Hippocampal formation (tissue), 2 donors: ENCODE data around the gene SIRPA.

Experiments
- DNase-seq, 2 donors: peaks; one replicate each; lab custom pipeline; 2025; lab: John Stamatoyannopoulos, UW

SIRPA gene

DNA sequence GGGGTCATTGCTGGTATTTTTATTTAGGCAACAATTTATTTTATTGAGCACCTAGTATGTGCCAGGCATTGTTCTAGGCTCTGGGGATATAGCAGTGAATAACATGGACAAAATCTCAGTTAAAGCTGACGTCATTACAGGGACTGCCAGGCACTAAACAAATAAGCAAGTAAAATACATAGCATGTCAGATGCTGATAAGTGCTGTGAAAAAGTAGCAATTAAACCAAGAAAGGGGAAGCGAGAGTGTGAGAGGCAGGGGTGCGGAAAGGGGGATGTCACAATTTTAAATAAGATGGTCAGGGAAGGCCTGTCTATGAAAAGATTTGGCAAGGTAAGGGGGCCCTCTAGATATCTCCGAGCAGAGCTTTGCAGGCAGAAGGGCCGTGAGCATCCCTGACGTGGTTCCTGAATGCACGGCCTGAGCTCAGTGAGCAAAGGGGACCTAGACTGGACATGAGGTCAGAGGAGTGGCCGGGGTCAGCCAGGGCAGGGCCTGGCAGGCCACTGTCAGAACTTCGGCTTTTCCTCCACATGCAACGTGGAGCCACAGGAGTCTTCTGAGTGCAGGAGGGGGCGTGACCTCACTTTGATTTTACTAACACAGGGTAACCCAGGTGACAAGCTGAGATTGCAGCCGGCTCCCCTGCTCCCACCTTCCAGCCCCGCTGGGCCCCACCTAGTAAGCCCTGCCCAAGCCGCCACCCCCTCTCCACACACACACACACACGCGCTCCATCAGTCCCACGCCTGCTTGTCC, 24.2 kb upstream of the SIRPA start:
- no peak for DNase-seq

DNA sequence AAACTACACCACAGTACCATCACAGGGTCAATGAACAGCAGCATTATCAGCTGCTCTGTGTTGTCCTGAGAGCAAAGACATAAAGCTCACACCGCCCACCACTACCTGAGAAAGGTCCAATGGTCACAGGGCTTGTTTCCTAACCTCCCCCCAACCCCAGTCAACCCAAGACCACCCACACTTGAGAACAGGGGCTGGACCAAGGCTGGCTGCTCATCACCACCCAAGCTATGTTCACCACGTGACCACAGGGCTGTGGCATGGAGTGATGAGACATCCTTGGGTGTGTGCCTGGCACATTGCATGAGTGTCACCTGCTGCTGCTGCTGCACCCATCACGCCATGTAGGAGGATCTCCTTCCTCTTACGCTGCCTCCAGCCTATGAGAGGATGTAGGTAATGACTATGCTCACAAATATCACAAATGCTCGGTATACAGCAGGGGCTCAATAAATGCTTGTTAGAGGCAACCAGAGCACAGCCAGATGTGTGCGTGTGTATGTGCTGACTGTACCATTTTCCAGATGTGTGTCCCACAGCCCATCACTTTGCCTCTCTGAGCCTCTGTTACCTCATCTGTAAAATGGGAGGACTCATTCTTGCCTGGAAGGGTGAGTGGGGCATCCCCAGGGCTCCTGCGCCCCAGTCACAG, 23.3 kb upstream of the SIRPA start:
- DNase-seq = no peak

DNA sequence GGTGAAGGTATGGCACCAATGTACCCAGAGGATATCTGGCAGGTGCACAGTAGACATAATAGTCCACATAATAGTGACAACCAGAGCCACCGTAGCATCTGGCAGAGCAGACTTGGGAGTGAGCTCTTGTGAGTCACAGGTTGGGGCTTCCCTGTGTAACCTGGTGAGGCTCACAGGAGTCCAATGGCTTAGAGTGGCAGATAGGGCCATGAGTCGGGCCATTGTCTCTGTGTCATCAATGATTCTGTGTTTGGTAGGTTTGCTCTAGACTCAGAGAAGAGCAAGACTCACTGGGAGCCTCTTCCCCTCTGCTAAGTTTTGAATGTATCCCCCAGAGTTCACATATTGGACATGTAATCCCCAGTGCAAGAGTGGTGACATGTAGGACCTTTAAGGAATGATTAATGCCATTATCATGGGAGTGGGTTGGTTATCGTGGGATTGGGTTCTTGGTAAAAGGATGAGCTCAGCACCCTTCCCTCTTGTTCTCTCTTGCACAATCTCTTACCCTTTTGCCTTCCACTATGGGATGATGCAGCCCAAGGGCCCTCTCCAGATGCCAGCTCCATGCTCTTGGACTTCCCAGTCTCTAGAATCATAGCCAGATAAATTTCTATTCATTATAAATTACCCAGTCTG, 22.6 kb upstream of the SIRPA start:
- no peak for DNase-seq

DNA sequence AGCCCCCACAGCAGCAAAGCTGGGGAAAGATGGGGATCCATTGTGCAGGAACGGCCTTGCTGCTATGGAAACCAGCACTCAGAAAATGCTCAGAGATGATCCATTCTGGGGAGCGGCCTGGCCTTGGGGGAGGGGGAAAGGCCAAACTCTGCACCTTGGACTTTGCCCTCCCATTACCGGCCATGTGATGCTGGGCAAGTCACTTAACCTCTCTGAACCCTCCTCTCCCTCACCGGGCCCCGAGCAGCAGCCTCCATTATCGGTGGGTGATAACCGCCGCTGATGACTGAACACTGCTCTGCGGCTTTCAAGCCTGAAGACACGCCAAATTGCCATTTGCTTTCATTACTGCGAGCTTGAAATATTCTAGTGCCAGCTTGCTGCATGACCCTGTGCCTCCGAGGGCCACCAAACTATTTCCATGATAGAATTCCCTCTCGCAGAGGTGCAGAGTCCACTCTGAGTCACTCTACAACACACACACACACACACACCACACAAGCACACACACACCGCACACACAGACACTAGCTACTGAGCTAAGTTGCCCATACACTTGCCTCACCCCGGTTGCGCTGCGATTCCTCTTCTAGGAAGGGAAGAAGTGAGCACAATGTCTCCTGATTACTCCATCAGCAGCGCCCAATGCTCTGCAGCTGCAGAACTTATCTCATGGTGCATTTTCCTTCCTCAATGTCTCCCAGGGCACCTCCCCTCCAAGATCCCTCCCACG, 20.6 kb upstream of the SIRPA start:
- peak in 1 of 2 donors; percentile 28 for DNase-seq

DNA sequence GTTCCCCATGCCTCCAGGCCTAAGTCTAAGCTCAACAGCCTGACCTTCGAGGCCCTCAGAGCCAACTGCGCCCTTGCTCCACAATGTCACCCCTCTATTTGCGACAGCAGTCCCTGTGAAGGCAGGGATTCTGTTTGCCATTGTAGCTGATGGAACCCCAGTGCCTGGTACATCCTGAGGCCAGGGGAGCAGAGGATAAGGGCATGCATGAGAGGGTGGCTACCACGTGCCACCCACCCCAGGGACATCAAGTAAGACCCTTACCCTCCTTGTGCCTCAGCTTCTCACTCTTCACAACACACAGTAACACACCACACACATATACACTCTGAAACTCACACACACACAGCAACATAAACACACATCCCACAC, 20.0 kb upstream of the SIRPA start:
- no peak for DNase-seq

DNA sequence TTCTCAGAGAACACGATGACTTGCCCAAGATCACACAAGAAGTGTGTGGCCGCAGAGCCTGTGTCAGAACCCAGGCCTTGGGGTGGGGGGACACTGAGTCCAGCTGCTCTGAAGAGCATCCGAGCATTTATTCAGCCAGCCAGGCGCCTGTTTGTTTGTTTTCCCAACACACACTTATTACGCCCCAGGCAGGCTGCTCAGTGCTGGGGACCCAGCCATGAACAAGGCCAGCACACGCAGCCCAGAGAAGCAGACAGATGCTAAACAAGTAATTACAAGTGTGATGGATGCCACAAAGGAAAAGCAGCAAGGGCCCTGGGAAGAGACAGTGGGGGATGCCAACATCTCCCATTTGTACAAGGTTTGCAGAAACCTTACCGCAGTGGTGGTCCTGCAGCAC, 19.4 kb upstream of the SIRPA start:
- DNase-seq = no peak

DNA sequence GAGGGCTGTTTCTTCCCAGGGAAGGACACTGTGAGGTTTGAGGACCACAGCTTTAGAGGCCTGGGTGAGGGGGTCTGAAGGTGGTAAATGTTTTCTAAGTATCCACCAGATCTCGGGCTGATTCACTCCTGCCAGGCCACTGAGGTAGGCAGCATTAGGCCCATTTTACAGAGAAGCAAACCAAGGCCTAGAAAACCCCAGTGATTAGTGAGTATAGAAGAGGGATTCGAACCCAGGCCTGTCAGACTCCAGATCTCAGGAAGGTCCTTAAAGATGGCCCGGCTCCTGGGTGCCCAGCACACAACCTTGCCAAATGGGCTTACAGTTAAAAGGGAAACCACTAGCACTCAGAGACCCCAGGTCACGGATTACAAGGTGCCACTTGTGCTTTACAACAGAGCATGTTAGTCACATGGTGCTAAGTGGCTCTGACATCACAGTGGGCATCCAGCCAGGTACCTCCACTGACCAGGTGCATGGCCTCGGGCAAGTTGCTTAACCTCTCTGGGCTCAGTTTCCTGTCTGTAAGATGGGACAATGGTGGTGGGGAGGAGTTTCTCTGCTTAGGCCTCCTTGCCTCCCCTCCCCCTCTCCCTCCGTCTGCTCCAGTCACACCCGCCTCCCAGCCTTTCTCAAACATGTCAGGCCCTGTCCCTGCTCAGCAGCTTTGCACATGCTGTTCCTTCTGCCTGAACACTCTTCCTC, 18.8 kb upstream of the SIRPA start:
- no peak for DNase-seq

DNA sequence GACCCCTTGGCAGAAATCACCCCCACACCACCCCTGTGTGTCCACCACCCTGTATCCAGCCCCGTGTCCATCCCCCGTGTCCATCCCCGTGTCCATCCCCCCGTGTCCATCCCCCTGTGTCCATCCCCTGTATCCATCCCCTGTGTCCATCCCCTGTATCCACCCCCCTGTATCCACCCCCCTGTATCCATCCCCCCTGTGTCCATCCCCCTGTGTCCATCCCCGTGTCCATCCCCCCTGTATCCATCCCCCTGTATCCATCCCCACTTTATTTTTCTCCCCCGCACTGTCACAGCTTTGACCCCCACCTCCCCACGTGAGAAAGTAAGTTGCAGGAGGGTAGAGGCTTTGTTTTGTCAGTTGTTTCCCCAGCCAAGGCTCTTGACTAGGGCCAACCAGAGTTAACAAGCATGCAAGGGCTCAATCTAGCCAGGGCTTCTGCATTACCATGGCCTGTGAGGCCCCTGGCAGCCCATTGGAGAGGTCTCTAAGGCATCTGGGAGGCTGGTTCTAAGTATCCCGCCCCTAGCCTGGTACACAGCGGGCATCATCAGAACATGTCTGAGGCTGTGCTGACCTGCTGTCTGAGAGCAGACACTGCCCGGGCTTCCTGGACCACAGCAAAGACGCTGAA, 18.1 kb upstream of the SIRPA start:
- DNase-seq = no peak

DNA sequence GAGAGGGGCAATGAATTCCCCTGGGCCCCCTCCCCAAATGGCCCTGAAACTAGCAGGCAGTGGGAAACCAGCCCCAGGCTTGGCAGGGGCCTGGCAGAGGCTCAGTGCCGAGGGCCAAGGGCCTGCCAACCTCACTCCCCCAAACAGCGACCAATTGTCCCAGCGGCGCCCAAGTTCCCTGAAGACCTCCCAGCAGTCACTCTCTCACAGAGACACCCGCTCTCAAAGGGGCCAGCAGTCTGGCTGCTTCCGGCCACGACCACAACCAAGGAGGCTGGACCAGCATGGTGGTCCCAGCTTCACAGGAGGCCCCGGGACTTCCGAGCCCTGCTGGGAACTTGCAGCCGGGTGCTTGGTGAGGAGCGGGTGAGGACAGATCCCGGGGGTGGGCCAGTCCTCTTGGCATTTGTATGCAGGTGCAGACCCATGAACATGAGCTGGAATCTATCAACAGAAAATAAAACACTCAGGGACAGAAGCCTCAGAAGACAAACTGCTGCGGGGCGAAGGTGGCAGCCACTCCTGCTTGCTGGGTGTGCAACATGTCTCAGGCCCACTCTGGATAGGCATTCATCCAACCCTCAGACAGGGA, 17.5 kb upstream of the SIRPA start:
- peak in 1 of 2 donors; percentile 38 for DNase-seq

DNA sequence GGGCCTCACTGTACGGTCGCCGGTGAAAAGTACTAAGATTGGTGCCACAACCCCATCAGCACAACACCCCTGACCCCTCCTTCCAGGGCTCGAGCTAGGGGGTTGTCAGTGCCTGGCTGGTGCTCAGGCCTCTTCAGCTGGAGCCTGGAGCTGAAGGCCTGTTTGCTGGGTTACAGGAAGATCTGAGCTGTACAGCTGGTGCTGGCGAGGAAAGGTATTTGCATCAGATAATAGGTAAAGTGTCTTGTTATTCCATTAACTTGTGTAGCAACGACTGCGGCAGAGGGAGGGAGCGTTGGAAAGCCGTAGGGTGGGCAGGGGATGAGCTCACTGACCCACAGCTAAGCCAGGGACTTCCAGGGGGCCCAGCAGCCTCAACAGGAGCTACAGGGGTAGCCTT, 15.8 kb upstream of the SIRPA start:
- DNase-seq = no peak

DNA sequence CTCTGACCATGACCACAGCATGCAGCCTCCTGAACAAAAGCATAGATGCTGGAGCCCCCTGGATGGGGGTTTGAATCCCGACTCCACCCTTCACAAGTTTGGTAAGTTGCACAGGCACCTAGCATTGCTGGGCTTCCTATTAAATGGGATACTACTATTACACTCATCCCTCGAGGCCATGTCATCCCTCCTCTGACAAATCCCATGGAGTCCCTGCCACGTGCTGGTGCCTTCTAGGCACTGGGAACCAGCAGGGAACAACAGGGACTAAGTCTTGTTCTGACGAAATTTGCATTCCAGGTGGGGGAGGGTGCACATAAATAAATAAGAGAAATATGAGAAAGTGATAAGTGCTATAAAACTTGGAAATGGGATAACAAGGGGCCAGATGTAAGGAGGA, 15.3 kb upstream of the SIRPA start:
- DNase-seq = no peak

DNA sequence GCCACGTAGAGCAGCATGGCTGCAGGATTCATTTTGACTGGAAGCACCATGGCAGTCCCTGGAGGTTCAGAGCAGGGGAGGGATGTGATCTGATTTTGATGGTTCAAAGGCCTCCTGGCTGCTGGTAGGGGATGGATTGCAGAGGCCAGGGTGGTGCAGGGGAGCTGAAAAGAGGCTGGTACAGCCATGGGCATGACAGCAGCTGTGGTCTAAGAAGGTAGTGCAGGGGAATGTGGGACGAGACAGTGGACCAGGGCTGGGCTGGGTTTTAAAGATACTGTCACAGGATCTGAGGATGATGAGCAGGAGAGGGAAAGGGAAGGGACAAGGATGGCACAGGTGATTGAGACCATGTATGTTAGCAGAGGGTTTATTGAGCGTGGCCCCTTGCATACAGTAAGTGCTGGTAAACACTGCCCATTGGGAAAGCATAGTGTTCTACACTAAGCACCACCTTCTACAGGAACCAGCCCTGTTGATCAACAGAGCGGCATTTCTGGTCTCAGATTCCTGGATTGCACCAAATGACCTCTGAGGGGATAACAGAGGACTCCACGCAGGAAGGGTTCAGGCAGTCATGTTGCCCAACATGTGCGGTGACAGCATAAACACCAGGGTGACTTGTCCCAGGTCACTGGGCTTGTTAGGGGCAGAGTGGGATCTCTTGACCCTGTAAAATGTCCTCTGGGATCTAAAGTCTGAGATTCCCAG, 14.5 kb upstream of the SIRPA start:
- DNase-seq = no peak

DNA sequence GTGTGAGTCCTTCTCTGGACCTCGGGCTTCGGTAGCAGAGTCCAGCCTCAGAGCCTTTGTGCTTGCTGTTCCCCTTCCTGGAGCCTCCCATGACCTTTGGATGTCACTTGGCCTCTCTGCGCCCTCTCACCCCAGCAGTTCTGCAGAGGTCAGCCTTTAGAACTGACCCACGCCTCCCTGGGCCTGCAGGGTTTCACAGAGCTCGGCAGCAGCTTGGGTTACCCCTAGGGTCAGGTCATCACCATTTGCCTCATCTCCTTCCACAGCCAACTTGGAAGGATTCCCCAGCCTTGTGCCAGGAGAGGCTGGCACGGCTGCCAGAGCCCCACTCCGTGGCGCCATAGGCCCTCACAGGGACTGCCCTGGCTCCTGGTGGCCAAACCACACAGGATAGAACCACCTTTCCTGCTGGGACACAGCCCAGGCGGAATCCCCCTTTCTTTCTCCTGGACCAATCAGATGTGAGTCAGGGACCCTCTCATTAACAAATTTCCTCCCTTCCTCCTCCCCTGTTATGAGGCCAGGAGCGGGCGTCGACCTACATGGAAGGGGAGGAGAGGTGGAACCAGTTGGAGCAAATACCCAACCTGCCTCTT, 13.9 kb upstream of the SIRPA start:
- peak in 1 of 2 donors; percentile 30 for DNase-seq

DNA sequence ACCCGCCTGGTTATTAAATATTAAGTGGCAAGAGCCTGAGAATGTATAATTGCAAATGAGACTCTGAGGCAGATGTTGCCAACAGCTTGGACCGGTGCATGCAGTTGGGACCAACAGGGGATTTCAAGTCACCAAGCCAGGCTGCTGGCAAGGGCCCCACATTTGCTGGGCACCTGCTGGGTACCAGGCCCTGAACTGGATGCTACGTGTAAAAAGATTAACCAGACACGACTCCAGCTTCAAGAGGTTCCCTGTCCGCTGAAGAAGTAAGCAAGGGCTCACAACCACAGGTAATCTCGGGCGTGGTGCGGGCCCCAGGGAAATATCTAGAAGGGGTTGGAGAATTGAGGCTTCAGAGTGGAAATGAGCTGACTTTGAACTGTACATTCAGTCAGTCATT, 13.2 kb upstream of the SIRPA start:
- no peak for DNase-seq

DNA sequence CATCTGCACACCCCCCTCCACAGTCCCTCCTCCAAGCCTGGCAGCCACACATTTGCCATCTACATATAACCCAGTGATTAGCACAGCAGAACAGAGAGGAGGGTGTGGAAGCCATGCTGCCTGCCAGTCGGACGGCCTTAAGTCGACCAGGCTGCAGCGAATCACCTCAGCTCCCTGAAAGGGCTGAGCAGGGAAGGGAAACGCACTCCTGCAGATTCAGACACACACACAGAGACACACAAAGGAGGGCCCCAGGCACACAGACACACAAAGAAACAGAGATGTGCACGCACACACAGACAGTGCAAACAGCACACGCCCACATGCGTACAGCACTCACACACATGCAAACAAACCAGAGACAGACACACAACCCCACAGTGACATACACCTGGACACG, 11.2 kb upstream of the SIRPA start:
- DNase-seq = no peak

DNA sequence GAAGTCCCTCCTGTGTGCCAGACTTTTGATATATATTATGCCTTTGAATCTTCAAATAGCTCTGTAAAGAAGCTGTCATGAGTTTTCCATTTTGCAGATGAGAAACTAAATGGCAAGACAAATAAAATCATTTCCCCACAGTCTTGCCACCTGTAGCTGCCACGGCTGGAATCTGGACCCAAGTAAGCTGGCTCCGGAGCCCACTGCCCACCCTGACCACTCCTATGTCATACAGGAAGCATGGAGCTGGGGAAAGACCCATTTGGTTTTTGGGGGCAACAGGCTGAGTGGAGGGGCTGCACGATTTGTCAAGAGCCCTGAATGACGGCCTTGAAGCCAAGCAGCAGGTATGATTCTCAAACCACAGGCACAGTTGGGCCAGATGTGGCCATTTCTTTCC, 10.0 kb upstream of the SIRPA start:
- DNase-seq = no peak

DNA sequence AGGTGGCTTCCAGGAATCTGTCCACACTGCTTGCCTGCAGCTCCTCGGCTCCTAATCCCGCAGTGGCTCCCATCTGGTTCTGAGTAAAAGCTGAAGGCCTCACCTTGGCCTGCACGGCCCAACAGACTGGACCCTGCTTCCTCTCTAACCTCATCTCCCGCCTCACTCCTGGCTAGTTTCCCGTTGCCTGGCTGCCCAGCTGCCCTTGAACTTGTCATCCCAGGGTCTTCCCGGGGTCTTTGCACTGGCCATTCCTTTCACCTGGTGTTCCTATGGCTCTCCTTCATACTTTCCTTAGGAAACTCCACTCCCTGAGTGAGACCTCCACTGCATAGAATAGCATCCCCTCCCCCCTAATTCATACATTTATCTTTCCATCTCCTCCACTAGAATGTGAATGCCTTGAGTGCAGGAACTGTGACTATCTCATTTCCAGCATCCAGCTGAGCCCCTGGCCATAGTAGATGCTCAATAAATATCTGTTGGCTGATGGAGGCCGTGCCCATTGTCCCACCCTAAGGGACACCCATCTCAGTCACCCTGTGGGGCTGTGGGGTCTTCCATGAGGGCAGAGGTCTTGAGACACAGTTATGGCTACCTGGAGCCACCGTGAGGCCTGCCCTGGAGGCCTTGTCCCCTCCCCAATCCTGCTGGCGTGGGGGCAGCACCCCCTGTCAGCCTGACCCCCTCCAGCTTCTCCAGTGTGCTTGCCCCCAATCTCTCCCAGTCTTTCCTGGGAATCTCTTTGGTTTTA, 9.1 kb upstream of the SIRPA start:
- DNase-seq = no peak

DNA sequence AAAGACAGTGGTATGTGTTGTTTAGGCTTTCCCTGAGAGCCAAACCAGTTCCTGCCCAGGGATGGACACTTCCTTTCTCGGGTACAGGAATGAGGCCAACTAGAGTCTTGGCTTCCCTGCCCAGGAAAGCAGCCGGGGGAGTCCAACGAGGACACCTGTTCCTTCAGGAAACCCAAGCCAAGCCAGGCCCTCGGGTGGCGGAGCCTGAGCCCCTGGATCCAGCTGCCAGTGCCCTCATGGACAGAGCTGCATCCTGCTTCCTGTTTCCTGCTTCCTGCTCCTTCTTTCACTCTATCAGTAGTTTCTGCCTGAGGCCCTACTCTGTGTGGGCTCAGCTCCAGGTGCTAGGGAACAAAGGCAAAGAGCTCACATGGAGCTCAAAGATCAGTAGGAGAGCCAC, 7.9 kb upstream of the SIRPA start:
- DNase-seq = no peak

DNA sequence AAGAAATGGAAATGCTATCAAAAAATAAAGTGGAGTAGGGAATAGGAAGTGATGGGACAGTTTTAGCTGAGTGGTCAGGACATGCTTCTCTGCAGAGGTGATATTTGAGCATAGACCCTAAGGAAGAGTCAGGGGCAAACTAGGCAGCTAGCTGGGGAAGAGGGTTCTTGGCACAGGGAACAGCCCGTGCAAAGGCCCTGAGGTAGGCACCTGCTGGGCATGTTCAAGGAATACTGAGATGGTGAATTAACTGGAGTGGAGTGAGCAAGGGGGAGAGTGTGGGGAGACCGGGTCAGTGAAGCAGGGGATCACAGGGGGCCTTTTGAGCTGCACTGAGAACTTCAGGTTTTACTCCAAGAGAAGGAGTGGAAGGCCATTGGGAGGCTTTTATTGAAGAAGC, 7.5 kb upstream of the SIRPA start:
- DNase-seq = no peak
